Muscle of back (tissue), 13 donors: Measurements from ENCODE around the gene KRTAP4-2. TPM values are rescaled to one million over a fixed set of nuclear protein-coding genes. Genes with fewer than 3 reads are reported as not detected.
A peak's percentile ranks its signal among the peaks of the same experiment; 100 is the strongest.
"Not testable (repeated sequence)": the region's sequence is repeated elsewhere in the genome, so short reads cannot be mapped to it uniquely, and the experiment has no call there.

Experiments
- DNase-seq, 3 donors: peaks; one replicate each; pipeline versions ENCODE4 v3.0.0 to v3.0.0-alpha.2; 2013
- long read RNA-seq, 9 donors: transcript quantifications; one replicate each; lab custom pipeline, GENCODE V29; 2026
- polyA plus RNA-seq, 10 donors: library from polyadenylated mRNA; unstranded; fragments of 120-200 nt; gene quantifications; one replicate each; pipeline ENCODE4 v1.2.1, GENCODE V29; 2013; ENCODE audit not compliant: insufficient read length in 10 of 10

KRTAP4-2 gene
- not detected for polyA plus RNA-seq
- long read RNA-seq, donor 1, result 0 reads
- long read RNA-seq, donor 2, result 0 reads
- long read RNA-seq, donor 3, result 0 reads
- long read RNA-seq, donor 4, result 0 reads
- long read RNA-seq, donor 5, result 0 reads
- long read RNA-seq, donor 6, result 0 reads
- long read RNA-seq, donor 7, result 0 reads
- long read RNA-seq, donor 8, result 0 reads
- long read RNA-seq, donor 9, result 0 reads

GRCh38 chr17:41177727-41178271 is at the start of gene KRTAP4-2:
TSS of gene KRTAP4-2 (minus strand) at chr17:41178221. CDS start at chr17:41178164, 57 bp downstream.
- no peak for DNase-seq

- DNase-seq, result not testable (repeated sequence)
Observed at GRCh38 chr17:41226598-41227095, 48.6 kb upstream of the KRTAP4-2 start, which contains the start of gene KRTAP9-2. TSS of gene KRTAP9-2 (plus strand) at chr17:41226648. CDS start at chr17:41226655, 7 bp downstream.

GRCh38 chr17:41226051-41226450 is 48.0 kb upstream of the KRTAP4-2 start:
- no peak for DNase-seq

- no peak for DNase-seq
Observed at GRCh38 chr17:41223821-41224220, 45.8 kb upstream of the KRTAP4-2 start.

- no peak for DNase-seq
Observed at GRCh38 chr17:41215681-41216080, 37.7 kb upstream of the KRTAP4-2 start.

GRCh38 chr17:41212524-41213169 is 34.6 kb upstream of the KRTAP4-2 start:
- peak in 2 of 3 donors; percentile 0 to 3 for DNase-seq

GRCh38 chr17:41211845-41212466 is 33.9 kb upstream of the KRTAP4-2 start:
- peak in 2 of 3 donors; percentile 0 to 15 for DNase-seq

- DNase-seq, result no peak
Observed at GRCh38 chr17:41199421-41200078, 21.5 kb upstream of the KRTAP4-2 start.

- DNase-seq, result no peak
Observed at GRCh38 chr17:41196068-41196467, 18.0 kb upstream of the KRTAP4-2 start.

GRCh38 chr17:41190328-41190727 is 12.3 kb upstream of the KRTAP4-2 start:
- no peak for DNase-seq

GRCh38 chr17:41189837-41190318 is 11.9 kb upstream of the KRTAP4-2 start, which contains the start of gene KRTAP9-1:
TSS of gene KRTAP9-1 (plus strand) at chr17:41189887. CDS start at chr17:41189887, 0 bp downstream.
- DNase-seq, result not testable (repeated sequence)

GRCh38 chr17:41186872-41187271 is 8.9 kb upstream of the KRTAP4-2 start:
- no peak for DNase-seq

GRCh38 chr17:41185001-41185400 is 7.0 kb upstream of the KRTAP4-2 start:
- no peak for DNase-seq

- no peak for DNase-seq
Observed at GRCh38 chr17:41184480-41184961, 6.5 kb upstream of the KRTAP4-2 start, which contains the start of gene KRTAP4-1. TSS of gene KRTAP4-1 (minus strand) at chr17:41184911. CDS start at chr17:41184854, 57 bp downstream.

GRCh38 chr17:41178843-41179616 is 1.0 kb upstream of the KRTAP4-2 start:
- no peak for DNase-seq

GRCh38 chr17:41178341-41178740 is 320 bp upstream of the KRTAP4-2 start:
- peak in 1 of 3 donors; percentile 6 for DNase-seq

- DNase-seq, result no peak
Observed at GRCh38 chr17:41176744-41177387, 1.2 kb downstream of the KRTAP4-2 start.

- no peak for DNase-seq
Observed at GRCh38 chr17:41171886-41172285, 6.1 kb downstream of the KRTAP4-2 start.

- DNase-seq, result no peak
Observed at GRCh38 chr17:41168121-41168520, 9.9 kb downstream of the KRTAP4-2 start, which contains the start of gene KRTAP4-3. TSS of gene KRTAP4-3 (minus strand) at chr17:41168221. CDS start at chr17:41168172, 49 bp downstream.

GRCh38 chr17:41167561-41167960 is 10.5 kb downstream of the KRTAP4-2 start:
- no peak for DNase-seq
